GM12878 (cell line): Measurements from ENCODE around the gene STAG1. TPM values are rescaled to one million over a fixed set of nuclear protein-coding genes. Genes with fewer than 3 reads are reported as not detected.

Source experiments
- ATAC-seq: fragments of 200-7000 bp; cut with Tn5 transposase; 3 replicates; pipeline ENCODE4 v1.9.1; 2020; ENCODE audit warnings: mild to moderate bottlenecking, moderate library complexity
- BruUV-seq: library from RNA; stranded (reverse); fragments of 400-500 nt; replicated peaks from 2 replicates; lab custom pipeline; 2021; lab: Mats Ljungman, UMichigan
- CTCF ChIA-PET: fragments of 300-600 bp; sonication (Branson Sonifier 250); formaldehyde crosslinking; extraction: SDS; loops from one replicate; lab custom pipeline; 2021; ENCODE audit warnings: inconsistent platforms; lab: Yijun Ruan, JAX
- POLR2A ChIA-PET: fragments of 350-600 bp; formaldehyde crosslinking; extraction: SDS; loops from one replicate; lab custom pipeline; 2021; ENCODE audit warnings: inconsistent platforms; lab: Charles Lee
- RAD21 ChIA-PET: fragments of 300-600 bp; sonication (Branson Sonifier 250); formaldehyde crosslinking; loops from one replicate; lab custom pipeline; 2023; ENCODE audit warnings: antibody characterized with exemption; ENCODE audit not compliant: unreplicated experiment; lab: Charles Lee
- SMC1A ChIA-PET: fragments of 300-600 bp; sonication (Branson Sonifier 250); formaldehyde crosslinking; loops from one replicate; lab custom pipeline; 2023; ENCODE audit not compliant: unreplicated experiment, uncharacterized antibody; lab: Charles Lee
- DNase-seq: peaks from one replicate; pipeline ENCODE4 v3.0.0-alpha.2; 2011; ENCODE audit warnings: low read depth, low spot score
- FAIRE-seq: peaks from 3 replicates; lab custom pipeline; 2011; peaks lifted over from hg19 to GRCh38; lab: Jason Lieb, UNC
- H2AFZ ChIP-seq: 2 replicates; pipeline ENCODE4 v1.6.0; 2011; ENCODE audit warnings: low read depth, low read length, control low read depth; ENCODE audit not compliant: control insufficient read depth
- H3K27ac ChIP-seq: 2 replicates; pipeline ENCODE4 v1.5.1; 2011; ENCODE audit warnings: control low read depth; ENCODE audit not compliant: control insufficient read depth, insufficient read depth
- H3K27me3 ChIP-seq, 2 experiments: replicated peaks in 1 of 2; 2 replicates each; pipeline versions ENCODE4 v1.6.0 to v1.6.1; 2011; ENCODE audit warnings: low read length in 1 of 2; ENCODE audit not compliant: control insufficient read depth in 2 of 2, insufficient read depth in 2 of 2
- H3K36me3 ChIP-seq, 2 experiments: 2 replicates each; pipeline ENCODE4 v1.5.1; 2011; ENCODE audit warnings: low read length in 1 of 2; ENCODE audit not compliant: control insufficient read depth in 2 of 2, insufficient read depth in 2 of 2
- H3K4me1 ChIP-seq: 2 replicates; pipeline ENCODE4 v1.6.1; 2011; ENCODE audit warnings: mild to moderate bottlenecking, low read length, moderate library complexity, mixed read lengths; ENCODE audit not compliant: control insufficient read depth, insufficient read depth
- H3K4me2 ChIP-seq: 2 replicates; pipeline ENCODE4 v1.6.0; 2011; ENCODE audit warnings: control low read depth; ENCODE audit not compliant: control insufficient read depth, insufficient read depth
- H3K4me3 ChIP-seq: fragments of 200-600 bp; sonication (generic); 2 replicates; pipeline ENCODE4 v1.5.1; 2016
- H3K79me2 ChIP-seq: 2 replicates; pipeline ENCODE4 v1.6.0; 2011; ENCODE audit warnings: low read length; ENCODE audit not compliant: control insufficient read depth, insufficient read depth
- H3K9ac ChIP-seq: 2 replicates; pipeline ENCODE4 v1.8.0; 2011; ENCODE audit warnings: low read length, control low read depth, mixed read lengths; ENCODE audit not compliant: control insufficient read depth, insufficient read depth
- H3K9me3 ChIP-seq: replicated peaks from 3 replicates; pipeline ENCODE4 v1.5.1; 2011; ENCODE audit warnings: mild to moderate bottlenecking, low read length; ENCODE audit not compliant: control insufficient read depth, insufficient read depth
- H4K20me1 ChIP-seq: 2 replicates; pipeline ENCODE4 v1.6.0; 2011; ENCODE audit not compliant: control insufficient read depth, insufficient read depth
- BHLHE40 ChIP-seq, 2 experiments: fragments of 450-650 bp in 1 of 2; IDR thresholded peaks; 2 replicates each; pipeline ENCODE4 v1.6.1; 2011 to 2017; ENCODE audit warnings: low read depth in 2 of 2, borderline replicate concordance in 1 of 2, improper control_type of control experiment in 1 of 2, low read length in 1 of 2, mild to moderate bottlenecking in 1 of 2
- E2F8 ChIP-seq: fragments of 450-650 bp; IDR thresholded peaks from 2 replicates; pipeline ENCODE4 v1.6.1; 2018; ENCODE audit warnings: mild to moderate bottlenecking, low read depth, moderate library complexity; ENCODE audit not compliant: partially characterized antibody
- NFIC ChIP-seq: IDR thresholded peaks from 2 replicates; pipeline ENCODE4 v1.6.1; 2012; ENCODE audit warnings: low read depth, mild to moderate bottlenecking, inconsistent platforms, low read length, moderate library complexity
- PAX5 ChIP-seq: IDR thresholded peaks from 2 replicates; pipeline ENCODE4 v1.6.1; 2011; ENCODE audit warnings: low read depth, low read length, borderline replicate concordance
- POLR2AphosphoS2 ChIP-seq: IDR thresholded peaks from 2 replicates; pipeline ENCODE4 v1.6.1; 2011; ENCODE audit warnings: low read depth, mild to moderate bottlenecking, low read length, improper control_type of control experiment, moderate library complexity
- RCOR1 ChIP-seq: conservative IDR thresholded peaks from 2 replicates; pipeline ENCODE4 v1.6.1; 2012; ENCODE audit warnings: low read depth, low read length, improper control_type of control experiment
- RFX5 ChIP-seq: IDR thresholded peaks from 2 replicates; pipeline ENCODE4 v1.6.1; 2011; ENCODE audit warnings: low read depth, low read length, improper control_type of control experiment
- SIN3A ChIP-seq: IDR thresholded peaks from 2 replicates; pipeline ENCODE4 v1.6.1; 2012; ENCODE audit warnings: low read depth, low read length, improper control_type of control experiment
- SUPT20H ChIP-seq: IDR thresholded peaks from 2 replicates; pipeline ENCODE4 v1.6.1; 2011; ENCODE audit warnings: low read depth, mild to moderate bottlenecking, low read length, moderate library complexity, borderline replicate concordance; ENCODE audit not compliant: control insufficient read depth
- YY1 ChIP-seq: IDR thresholded peaks from 2 replicates; pipeline ENCODE4 v1.6.1; 2011; ENCODE audit warnings: low read depth, mild to moderate bottlenecking, low read length
- WGBS: methylation state at CpG from one replicate; pipeline ENCODE4 v1.1.6; 2016; ENCODE audit warnings: low lambda C conversion rate; ENCODE audit not compliant: insufficient replicate concordance, insufficient coverage; ENCODE audit errors: missing lambda C conversion rate; 5-methylcytosine and 5-hydroxymethylcytosine counted together
- in situ Hi-C: fragments of 300-500 bp; cut with MboI; formaldehyde crosslinking; loops from 9 replicates; pipeline ENCODE4 v1.14.3; 2018; ENCODE audit warnings: mixed read lengths
- intact Hi-C: fragments of 100-400 bp; cut with micrococcal nuclease; formaldehyde crosslinking; loops from one replicate; pipeline ENCODE4 v1.14.2; 2022; ENCODE audit not compliant: unreplicated experiment
- polyA plus RNA-seq, 11 experiments: library from polyadenylated mRNA; depleted of rRNA in 4 of 11; unstranded in 6 of 11; stranded (reverse) in 5 of 11; fragments of >200 nt; fragmentation: Nextera tagmentation in 4 of 11; fragmentation: Illumina TruSeq in 1 of 11; extraction: Ambion mirVana in 4 of 11; extraction: Trizol in 1 of 11; gene quantifications; 1 replicate in 1 of 11; 2 replicates in 10 of 11; pipeline versions ENCODE4 v1.2.1 to v1.2.3, GENCODE V29; 2011 to 2016; ENCODE audit warnings: inconsistent platforms in 2 of 11, missing spikeins in 2 of 11, low read depth in 1 of 11
- total RNA-seq, 4 experiments: library from RNA; depleted of rRNA in 3 of 4; stranded (reverse); fragments of >200 nt in 3 of 4; fragmentation: Illumina TruSeq in 1 of 4; extraction: Trizol in 1 of 4; gene quantifications; 2 replicates each; pipeline versions ENCODE4 v1.2.1 to v1.2.3, GENCODE V29; 2013 to 2021

Gene STAG1
- total and polyA plus RNA-seq, 10 of the 15 experiments (the other 5 are each of a cell fraction or from before 2014, with no cell fraction given) = 4.4 to 30.1 (median 20.2) TPM

- POLR2A ChIA-PET = interaction anchor here (0.6 to 0.7 kb wide), 2 partner anchors 25 to 81 kb away, joined by 3 to 4 read pairs; no protein-coding TSS in a partner anchor
- RAD21 ChIA-PET = interaction anchor here (1.3 kb wide), 1 partner anchor 375 kb away, joined by 3 read pairs; no protein-coding TSS in a partner anchor
- intact Hi-C loops (no loop called here), in situ Hi-C loops (no loop called here)
- no TSS peak for BruUV-seq
- CTCF ChIA-PET = no interaction called here
- H3K9ac ChIP-seq = no peak overlapping the region
- no peak overlapping the region for H3K27ac ChIP-seq
- WGBS = 92% methylated on average over 1 of the region's 1 CpG
- no peak overlapping the region for H2AFZ ChIP-seq
- H4K20me1 ChIP-seq = no peaks in the 10 kb centered on the region
- DNase-seq (no peak), FAIRE-seq (no peak), ATAC-seq (no peak)
- no peaks in the 10 kb centered on the region; the same call in 2 of the 3 replicates for H3K9me3 ChIP-seq
- H3K4me1 ChIP-seq = no peaks in the 10 kb centered on the region; the same call in 1 of the 2 replicates
- H3K4me3 ChIP-seq = no peak overlapping the region
- H3K27me3 ChIP-seq = no peaks in the 10 kb centered on the region
- H3K79me2 ChIP-seq = peaks cover 12% of the 10 kb centered on the region
- TF ChIP-seq E2F8 = no peak
- TF ChIP-seq POLR2AphosphoS2 = no peak
- no peak for TF ChIP-seq SUPT20H
- TF ChIP-seq PAX5 = no peak
- TF ChIP-seq RCOR1 = no peak
- no peak for TF ChIP-seq BHLHE40 (IDR thresholded peaks at IDR 0.05; ENCODE audit: borderline replicate concordance in 1 of 2, low read depth in 2 of 2, low read length in 1 of 2)
- TF ChIP-seq YY1 = no peak
- no peak for TF ChIP-seq SIN3A
- TF ChIP-seq NFIC = no peak
- no peak for TF ChIP-seq RFX5
- H3K4me2 ChIP-seq = no peak overlapping the region
- no peaks in the 10 kb centered on the region for H3K36me3 ChIP-seq
- SMC1A ChIA-PET = no interaction called here
Observed at GRCh38 chr3:136639069-136639468, 113.1 kb downstream of the STAG1 start.
